ENCODE measurements around the gene SLC25A30. TPM values are rescaled to one million over a fixed set of nuclear protein-coding genes. Genes with fewer than 3 reads are reported as not detected.

SLC25A30 gene
- total RNA-seq (2014; rRNA removed; shearing (Covaris generic)): 5.5 and 7.1 TPM in 2 replicates

- DNase-seq (ENCODE audit: low spot score): peak; percentile 77
Observed at GRCh38 chr13:45417790-45418534, at the start of gene SLC25A30. Gene SLC25A30 (minus strand): TSS chr13:45418373. CDS start chr13:45411425, 6,948 bp downstream.

- no peak for DNase-seq (ENCODE audit: low spot score)
Observed at GRCh38 chr13:45466359-45466758, 48.2 kb upstream of the SLC25A30 start.

DNA sequence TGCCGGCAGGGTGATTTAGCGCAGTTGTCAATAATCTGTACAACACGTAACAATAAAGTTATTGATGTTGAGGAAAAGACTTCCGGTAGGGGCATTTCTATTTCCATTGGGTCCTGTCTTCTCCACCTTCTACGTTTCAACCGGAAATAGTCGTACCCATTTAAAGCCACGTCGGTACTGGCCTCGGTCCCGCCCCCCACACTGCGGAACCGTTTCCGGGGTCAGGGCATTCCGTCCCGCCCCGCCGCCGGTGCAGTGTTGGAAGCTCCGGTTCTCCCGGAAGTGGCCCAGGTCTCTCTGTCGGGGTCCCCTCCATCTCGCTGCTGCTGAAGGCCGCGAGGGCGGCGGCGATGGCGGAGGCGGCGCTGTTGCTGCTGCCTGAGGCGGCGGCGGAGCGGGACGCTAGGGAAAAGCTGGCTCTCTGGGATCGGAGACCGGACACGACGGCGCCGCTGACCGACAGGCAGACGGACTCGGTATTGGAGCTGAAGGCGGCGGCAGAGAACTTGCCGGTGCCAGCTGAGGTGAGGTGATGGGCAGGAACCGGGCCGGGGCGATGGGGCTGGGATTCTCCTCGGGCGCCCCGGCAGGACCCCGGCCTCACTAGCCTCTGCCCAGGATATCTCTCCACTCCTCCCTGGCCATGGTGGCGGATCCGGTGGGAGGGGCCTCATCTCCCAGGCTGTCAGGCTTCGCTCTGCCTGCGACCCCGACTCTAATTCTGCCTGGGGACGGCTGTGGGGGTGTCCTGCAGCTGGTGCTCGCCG, 46.7 kb upstream of the SLC25A30 start, which contains the start of gene COG3:
Gene COG3, plus strand, starts transcription at position 253 of the 767 bp plus-strand sequence. Its CDS starts 98 bp downstream, at position 351.
- DNase-seq (ENCODE audit: low spot score): peak; percentile 95

DNA sequence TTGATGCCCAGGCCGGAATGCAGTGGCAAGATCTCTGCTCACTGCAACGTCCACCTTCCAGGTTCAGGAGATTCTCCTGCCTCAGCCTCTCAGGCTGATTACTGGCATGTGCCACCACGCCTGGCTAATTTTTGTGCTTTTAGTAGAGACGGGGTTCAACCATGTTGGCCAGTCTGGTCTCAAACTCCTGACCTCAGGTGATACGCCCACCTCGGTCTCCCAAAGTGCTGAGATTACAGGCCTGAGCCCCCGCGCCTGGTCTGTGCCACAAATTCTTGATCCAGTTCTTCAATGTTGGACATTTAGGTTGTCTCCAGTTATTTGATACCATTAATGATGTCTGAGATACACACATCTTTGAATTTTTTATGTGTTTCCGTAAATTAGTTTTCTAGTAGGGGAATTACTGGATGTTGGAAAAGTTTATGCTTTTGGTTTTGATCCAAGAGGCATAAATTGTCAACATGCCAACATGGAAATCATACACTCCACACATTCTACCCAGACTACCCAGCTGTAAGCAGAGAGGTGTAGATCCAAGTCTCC, 46.0 kb upstream of the SLC25A30 start:
- DNase-seq (ENCODE audit: low spot score): no peak

GRCh38 chr13:45456196-45456972, 38.2 kb upstream of the SLC25A30 start:
- no peak for DNase-seq (ENCODE audit: low spot score)

- no peak for DNase-seq (ENCODE audit: low spot score)
Observed at GRCh38 chr13:45454204-45454603, 36.0 kb upstream of the SLC25A30 start.

GRCh38 chr13:45451282-45451681, 33.1 kb upstream of the SLC25A30 start:
- DNase-seq (ENCODE audit: low spot score): no peak

- no peak for DNase-seq (ENCODE audit: low spot score)
Observed at GRCh38 chr13:45448965-45449559, 30.9 kb upstream of the SLC25A30 start.

GRCh38 chr13:45447050-45447661, 29.0 kb upstream of the SLC25A30 start:
- DNase-seq (ENCODE audit: low spot score): no peak

GRCh38 chr13:45446181-45446580, 28.0 kb upstream of the SLC25A30 start:
- DNase-seq (ENCODE audit: low spot score): no peak

DNA sequence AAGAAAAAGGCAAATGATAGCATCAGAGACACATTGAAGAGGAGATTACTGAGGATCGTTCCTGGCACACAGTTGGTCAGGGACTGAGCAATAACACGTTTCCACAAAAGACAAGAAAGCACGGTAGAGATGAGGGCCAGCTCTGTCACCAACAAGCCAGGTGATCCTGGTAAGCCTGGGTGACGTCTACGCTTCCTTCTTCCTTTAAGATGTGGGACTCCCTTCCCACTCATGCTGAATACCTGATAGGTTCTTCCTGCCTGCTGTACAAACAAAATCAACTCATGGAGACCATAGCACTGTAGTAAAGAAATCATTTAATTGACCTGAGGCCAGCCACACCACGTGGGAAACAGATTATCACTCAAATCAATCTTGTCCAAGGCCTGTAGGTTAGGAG, 26.9 kb upstream of the SLC25A30 start:
- no peak for DNase-seq (ENCODE audit: low spot score)

- DNase-seq (ENCODE audit: low spot score): no peak
Observed at GRCh38 chr13:45441633-45442032, 23.5 kb upstream of the SLC25A30 start.

- no peak for DNase-seq (ENCODE audit: low spot score)
Observed at GRCh38 chr13:45439781-45440462, 21.7 kb upstream of the SLC25A30 start.

- no peak for DNase-seq (ENCODE audit: low spot score)
Observed at GRCh38 chr13:45439008-45439407, 20.8 kb upstream of the SLC25A30 start.

DNA sequence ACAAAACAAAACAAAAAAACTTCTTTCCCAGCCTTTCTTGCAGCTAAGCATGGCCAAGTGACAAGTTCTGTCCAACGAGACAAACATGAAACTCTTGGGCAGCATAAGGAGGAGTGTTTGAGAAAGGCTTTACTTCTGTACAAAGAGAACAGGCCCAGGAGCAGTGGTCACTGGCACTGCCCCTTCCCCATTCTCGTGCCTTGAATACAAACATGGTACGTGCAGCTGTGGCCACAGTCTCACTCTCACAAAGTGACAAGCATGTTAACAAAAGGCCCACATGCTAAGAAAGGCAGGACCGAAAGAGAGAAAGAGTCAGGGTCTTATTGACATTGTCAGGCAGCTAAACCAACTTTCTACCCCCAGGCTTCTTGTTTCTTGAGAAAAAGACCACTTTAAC, 19.8 kb upstream of the SLC25A30 start:
- DNase-seq (ENCODE audit: low spot score): no peak

GRCh38 chr13:45436953-45437352, 18.8 kb upstream of the SLC25A30 start:
- no peak for DNase-seq (ENCODE audit: low spot score)

- no peak for DNase-seq (ENCODE audit: low spot score)
Observed at GRCh38 chr13:45436332-45436731, 18.2 kb upstream of the SLC25A30 start.

DNA sequence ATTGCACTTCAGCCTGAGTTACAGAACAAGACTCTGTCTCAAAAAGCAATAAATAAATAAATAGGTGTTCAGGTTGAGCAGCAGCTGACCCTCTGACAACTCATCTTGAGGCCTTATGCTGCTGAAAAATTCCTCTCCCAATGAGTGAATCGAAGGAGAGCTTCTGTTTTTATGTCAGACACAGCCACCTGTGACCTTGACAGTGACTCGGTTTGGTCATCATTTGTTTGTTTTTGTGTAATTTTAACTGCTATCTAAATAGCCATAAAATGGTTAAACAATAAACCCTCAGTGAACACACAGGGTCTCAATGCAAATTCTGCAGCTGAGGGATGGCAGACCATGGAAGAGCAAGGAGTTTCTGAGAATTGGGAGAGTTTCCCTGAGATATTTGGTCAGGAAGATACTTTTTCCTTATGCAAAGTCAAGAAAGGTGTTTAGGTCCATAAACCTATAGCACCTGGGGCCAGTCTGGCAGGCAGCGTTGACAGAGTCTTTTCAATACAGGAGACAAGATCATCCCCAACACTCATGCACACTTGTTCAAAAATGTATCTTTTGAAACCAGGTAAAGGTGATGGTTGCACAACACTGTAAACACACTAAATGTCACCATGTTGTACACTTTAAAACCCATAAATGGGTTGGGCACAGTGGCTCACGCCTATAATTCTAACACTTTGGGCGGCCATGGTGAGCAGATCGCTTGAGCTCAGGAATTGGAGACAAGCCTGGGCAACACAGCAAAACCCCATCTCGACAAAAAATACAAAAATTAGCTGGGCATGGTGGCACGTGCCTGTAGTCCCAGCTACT, 16.6 kb upstream of the SLC25A30 start:
- no peak for DNase-seq (ENCODE audit: low spot score)

DNA sequence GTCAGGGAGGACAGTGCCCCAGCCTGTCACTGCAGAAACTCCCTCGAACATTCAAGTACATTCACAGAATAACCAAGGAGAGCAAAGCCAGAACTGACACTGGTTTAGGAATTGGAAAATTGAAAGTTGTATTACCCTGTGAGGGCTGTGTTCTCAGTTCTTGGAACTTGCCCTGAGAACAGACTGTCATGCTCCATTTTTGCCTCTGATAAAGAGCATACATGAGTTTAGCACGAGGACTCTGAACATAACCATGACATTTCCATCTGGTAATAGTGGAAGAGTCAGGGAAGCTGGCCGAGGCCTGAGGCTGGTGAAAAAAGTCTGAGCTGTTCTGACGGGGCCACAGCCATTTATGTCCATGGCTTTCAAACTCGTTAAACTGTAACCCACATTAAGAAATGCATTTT, 15.2 kb upstream of the SLC25A30 start:
- DNase-seq (ENCODE audit: low spot score): no peak

All from H4 (cell line).